Transverse colon (tissue), 4 donors: ENCODE data around the gene SEMA3F.

Experiments used
- CTCF ChIP-seq, 5 experiments: fragments of 200-600 bp in 3 of 5; fragments of 450-650 bp in 2 of 5; sonication (generic) in 3 of 5; IDR thresholded peaks; 1 replicate in 2 of 5; 2 replicates in 3 of 5; pipeline ENCODE4 v1.5.1; 2016 to 2017; ENCODE audit warnings: antibody characterized with exemption in 5 of 5, inconsistent platforms in 3 of 5, mild to moderate bottlenecking in 2 of 5, moderate library complexity in 1 of 5
- POLR2A ChIP-seq: fragments of 450-650 bp; IDR thresholded peaks from one replicate; pipeline ENCODE4 v1.6.1; 2016; ENCODE audit warnings: antibody characterized with exemption, mild to moderate bottlenecking, moderate library complexity
- POLR2AphosphoS5 ChIP-seq, 3 donors: sonication (generic); formaldehyde crosslinking; IDR thresholded peaks; one replicate each; pipeline ENCODE4 v1.6.1; 2016; ENCODE audit warnings: antibody characterized with exemption in 3 of 3

GRCh38 chr3:50125541-50126286 is 29.4 kb upstream of the SEMA3F start:
- TF ChIP-seq CTCF (IDR thresholded peaks at IDR 0.05) (no peak), POLR2A (no peak), POLR2AphosphoS5 (IDR thresholded peaks at IDR 0.05) (no peak)
